ENCODE measurements around the gene SLC27A4. TPM values are rescaled to one million over a fixed set of nuclear protein-coding genes. Genes with fewer than 3 reads are reported as not detected.

Gene SLC27A4
- total and polyA plus RNA-seq, 2 of the 13 experiments (the other 11 are each of a cell fraction or from before 2014, with no cell fraction given), result 10.6 to 18.8 TPM

- in situ Hi-C loops (cut with HindIII; ENCODE audit: extremely low pct_ligation_motif_present, low pct_unique_long_range_greater_than_20kb), result no loop called here
- Histone ChIP-seq H3K9me3 (ENCODE audit: low read length) (no peaks in the 10 kb centered on the region), H3K4me3 (replicated peaks in 1 of 3; ENCODE audit: insufficient read depth in 1 of 3, low read depth in 2 of 3, low read length in 3 of 3) (no peak overlapping the region), H4K20me1 (ENCODE audit: insufficient read depth, low read length) (no peaks in the 10 kb centered on the region), H3K4me1 (ENCODE audit: insufficient read depth, low read length) (peaks cover 21% of the 10 kb centered on the region), H3K9ac (ENCODE audit: insufficient read depth, low read depth, low read length) (no peak overlapping the region), H2AFZ (ENCODE audit: low read length) (no peak overlapping the region), H3K4me2 (ENCODE audit: low read depth, low read length) (no peak overlapping the region), H3K27me3 (ENCODE audit: control insufficient read depth in 1 of 2, insufficient read depth in 2 of 2, low read length in 2 of 2) (no peaks in the 10 kb centered on the region; a peak in 2 of 5 replicates), H3K36me3 (replicated peaks in 1 of 2; ENCODE audit: control insufficient read depth in 1 of 2, insufficient read depth in 2 of 2, low read length in 2 of 2) (0 out of 5 replicates have a peak, but pooled peaks cover 0 to 5% of the 10 kb centered on the region in 2 experiments), H3K79me2 (ENCODE audit: insufficient read depth, low read length) (no peaks in the 10 kb centered on the region), H3K27ac (ENCODE audit: extremely low read length, insufficient read depth, low read length) (no peak overlapping the region)
- DNase-seq (ENCODE audit: low spot score) (no peak), FAIRE-seq (no peak), ATAC-seq (no peak)
- BruUV-seq (replicated peaks), result no TSS peak
- ChIA-PET CTCF (ENCODE audit: low intra/inter-chr PET ratio, low total read pairs) (no interaction called here), POLR2A (interaction anchor here (0.6 to 2.3 kb wide), 2 partner anchors 16 to 58 kb away, joined by 3 to 5 read pairs; partner anchors contain the start of genes GOLGA2 and SWI5)
- intact Hi-C loops (cut with micrococcal nuclease; ENCODE audit: unreplicated experiment), result no loop called here
- TF ChIP-seq MAFK (conservative IDR thresholded peaks at IDR 0.05 in 1 of 2, IDR thresholded peaks at IDR 0.05 in 1 of 2; ENCODE audit: low read length in 2 of 2), result peak; percentile 77 to 89
- TF ChIP-seq MAFF (IDR thresholded peaks at IDR 0.05; ENCODE audit: low read depth, low read length), result peak; percentile 75
- TF ChIP-seq SMYD3 (CRISPR knock-in tag; IDR thresholded peaks at IDR 0.05), result no peak
- 100% methylated on average over 3 of the region's 3 CpGs for WGBS (ENCODE audit: low lambda C conversion rate)
Measured at GRCh38 chr9:128292009-128292408, 48.3 kb upstream of the SLC27A4 start.

- Histone ChIP-seq H2AFZ (ENCODE audit: low read length) (no peak overlapping the region), H3K9ac (ENCODE audit: insufficient read depth, low read depth, low read length) (no peak overlapping the region), H3K79me2 (ENCODE audit: insufficient read depth, low read length) (no peaks in the 10 kb centered on the region), H4K20me1 (ENCODE audit: insufficient read depth, low read length) (no peaks in the 10 kb centered on the region), H3K4me3 (replicated peaks in 1 of 3; ENCODE audit: insufficient read depth in 1 of 3, low read depth in 2 of 3, low read length in 3 of 3) (no peak overlapping the region), H3K27ac (ENCODE audit: extremely low read length, insufficient read depth, low read length) (no peak overlapping the region), H3K36me3 (replicated peaks in 1 of 2; ENCODE audit: control insufficient read depth in 1 of 2, insufficient read depth in 2 of 2, low read length in 2 of 2) (0 out of 5 replicates have a peak, but pooled peaks cover 0 to 5% of the 10 kb centered on the region in 2 experiments), H3K4me1 (ENCODE audit: insufficient read depth, low read length) (peaks cover 30% of the 10 kb centered on the region), H3K4me2 (ENCODE audit: low read depth, low read length) (no peak overlapping the region), H3K27me3 (ENCODE audit: control insufficient read depth in 1 of 2, insufficient read depth in 2 of 2, low read length in 2 of 2) (no peaks in the 10 kb centered on the region; a peak in 2 of 5 replicates), H3K9me3 (ENCODE audit: low read length) (no peaks in the 10 kb centered on the region)
- WGBS (ENCODE audit: low lambda C conversion rate), result 94% methylated on average over 4 of the region's 4 CpGs
- no TSS peak for BruUV-seq (replicated peaks)
- TF ChIP-seq ZBTB40 (IDR thresholded peaks at IDR 0.05) (no peak), ZBTB40 (CRISPR knock-in tag; IDR thresholded peaks at IDR 0.05) (no peak), MED1 (CRISPR knock-in tag; IDR thresholded peaks at IDR 0.05) (no peak), ZNF841 (CRISPR knock-in tag; IDR thresholded peaks at IDR 0.05; ENCODE audit: borderline replicate concordance) (no peak), ZNF354B (CRISPR knock-in tag; IDR thresholded peaks at IDR 0.05) (no peak), ZNF33A (CRISPR knock-in tag; IDR thresholded peaks at IDR 0.05; ENCODE audit: borderline replicate concordance) (no peak), ZNF496 (CRISPR knock-in tag; IDR thresholded peaks at IDR 0.05; ENCODE audit: insufficient replicate concordance) (no peak), MEF2D (CRISPR knock-in tag; IDR thresholded peaks at IDR 0.05) (no peak)
- in situ Hi-C loops (cut with HindIII; ENCODE audit: extremely low pct_ligation_motif_present, low pct_unique_long_range_greater_than_20kb), result no loop called here
- CTCF ChIA-PET (ENCODE audit: low intra/inter-chr PET ratio, low total read pairs), result no interaction called here
- intact Hi-C loops (cut with micrococcal nuclease; ENCODE audit: unreplicated experiment), result no loop called here
- DNase-seq (ENCODE audit: low spot score) (no peak), FAIRE-seq (no peak), ATAC-seq (no peak)
- POLR2A ChIA-PET, result no interaction called here
Measured at GRCh38 chr9:128293091-128293490, 47.2 kb upstream of the SLC27A4 start.
